Smooth muscle cell (in vitro differentiated cells): ENCODE measurements around the gene SERINC1. TPM values are rescaled to one million over a fixed set of nuclear protein-coding genes. Genes with fewer than 3 reads are reported as not detected.
"Not testable (repeated sequence)": the region's sequence is repeated elsewhere in the genome, so short reads cannot be mapped to it uniquely, and the experiment has no call there.

Source experiments
- DNase-seq: peaks from one replicate; lab custom pipeline; 2025; ENCODE audit not compliant: unreplicated experiment; lab: John Stamatoyannopoulos, UW
- H2AFZ ChIP-seq: fragments of 200-600 bp; sonication (generic); 2 replicates; pipeline ENCODE4 v1.6.0; 2016; ENCODE audit warnings: antibody characterized with exemption, low read depth, mild to moderate bottlenecking
- H3F3A ChIP-seq: fragments of 200-600 bp; sonication (generic); 2 replicates; pipeline ENCODE4 v1.6.0; 2017; ENCODE audit warnings: antibody characterized with exemption, low read depth
- H3K27ac ChIP-seq: fragments of 200-600 bp; sonication (generic); 2 replicates; pipeline ENCODE4 v1.5.1; 2016; ENCODE audit warnings: low read depth, mild to moderate bottlenecking
- H3K27me3 ChIP-seq: fragments of 200-600 bp; sonication (generic); 2 replicates; pipeline ENCODE4 v1.6.1; 2016; ENCODE audit warnings: low read depth, mild to moderate bottlenecking
- H3K36me3 ChIP-seq: fragments of 200-600 bp; sonication (generic); 2 replicates; pipeline ENCODE4 v1.5.1; 2016; ENCODE audit warnings: low read depth
- H3K4me1 ChIP-seq: fragments of 200-600 bp; sonication (generic); 2 replicates; pipeline ENCODE4 v1.5.1; 2016; ENCODE audit warnings: low read depth
- H3K4me2 ChIP-seq: fragments of 200-600 bp; sonication (generic); 2 replicates; pipeline ENCODE4 v1.6.0; 2016; ENCODE audit warnings: mild to moderate bottlenecking
- H3K4me3 ChIP-seq: fragments of 200-600 bp; sonication (generic); 2 replicates; pipeline ENCODE4 v1.5.1; 2016; ENCODE audit warnings: mild to moderate bottlenecking
- H3K79me2 ChIP-seq: fragments of 200-600 bp; sonication (generic); 2 replicates; pipeline ENCODE4 v1.6.0; 2016; ENCODE audit warnings: low read depth, mild to moderate bottlenecking
- H3K9ac ChIP-seq: fragments of 200-600 bp; sonication (generic); 2 replicates; pipeline ENCODE4 v1.6.0; 2016; ENCODE audit warnings: low read depth
- H3K9me3 ChIP-seq: fragments of 200-600 bp; sonication (generic); replicated peaks from 2 replicates; pipeline ENCODE4 v1.5.1; 2016; ENCODE audit warnings: low read depth
- H4K20me1 ChIP-seq: fragments of 200-600 bp; sonication (generic); 2 replicates; pipeline ENCODE4 v1.6.0; 2016; ENCODE audit warnings: low read depth
- WGBS: methylation state at CpG from one replicate; pipeline ENCODE4 v1.1.7; 2016; ENCODE audit warnings: low lambda C conversion rate; 5-methylcytosine and 5-hydroxymethylcytosine counted together
- polyA plus RNA-seq: library from polyadenylated mRNA; unstranded; fragments of >200 nt; fragmentation: Nextera tagmentation; extraction: Ambion mirVana; gene quantifications from 2 replicates; pipeline ENCODE4 v1.2.1, GENCODE V29; 2016
- total RNA-seq: library from RNA; depleted of rRNA; stranded (reverse); fragments of >200 nt; gene quantifications from 2 replicates; pipeline ENCODE4 v1.2.3, GENCODE V29; 2014
- TF ChIP-seq, protein P1 (sequence below): fragments of 200-600 bp; sonication (generic); IDR thresholded peaks from 2 replicates; pipeline ENCODE4 v1.5.1; 2017; ENCODE audit warnings: borderline replicate concordance, mild to moderate bottlenecking, antibody characterized with exemption; ENCODE audit not compliant: insufficient read depth, poor library complexity, severe bottlenecking

Gene SERINC1
- total and polyA plus RNA-seq, 2 experiments from 2014 or later: 144 to 233 TPM

DNA sequence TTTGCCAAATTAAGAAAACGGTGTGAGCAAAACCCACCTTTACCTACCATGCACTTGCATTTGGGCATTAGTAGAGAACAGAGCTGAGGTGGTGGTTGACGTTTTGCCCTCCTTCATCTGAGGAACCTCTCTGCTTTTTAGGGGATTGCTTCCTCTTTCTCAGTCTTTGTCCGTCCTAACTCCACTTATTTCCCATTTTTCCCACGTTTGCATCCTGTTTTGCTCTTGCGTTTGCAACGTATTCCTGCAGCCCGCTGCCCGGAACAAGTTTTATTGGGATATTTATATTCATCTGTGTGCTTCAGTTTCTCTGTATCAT, 374 bp upstream of the SERINC1 start:
- peaks cover 46% of the 10 kb centered on the region for H3K79me2 ChIP-seq
- H3F3A ChIP-seq: no peaks in the 10 kb centered on the region
- peak overlapping the region; percentile 95 for H2AFZ ChIP-seq
- H4K20me1 ChIP-seq: peaks cover 40% of the 10 kb centered on the region
- peak overlapping the region; percentile 88 for H3K9ac ChIP-seq
- peak overlapping the region; percentile 83 for H3K27ac ChIP-seq
- no peak for DNase-seq
- H3K36me3 ChIP-seq: no peaks in the 10 kb centered on the region
- peak overlapping the region; percentile 76 for H3K4me3 ChIP-seq
- TF ChIP-seq, protein P1, sequence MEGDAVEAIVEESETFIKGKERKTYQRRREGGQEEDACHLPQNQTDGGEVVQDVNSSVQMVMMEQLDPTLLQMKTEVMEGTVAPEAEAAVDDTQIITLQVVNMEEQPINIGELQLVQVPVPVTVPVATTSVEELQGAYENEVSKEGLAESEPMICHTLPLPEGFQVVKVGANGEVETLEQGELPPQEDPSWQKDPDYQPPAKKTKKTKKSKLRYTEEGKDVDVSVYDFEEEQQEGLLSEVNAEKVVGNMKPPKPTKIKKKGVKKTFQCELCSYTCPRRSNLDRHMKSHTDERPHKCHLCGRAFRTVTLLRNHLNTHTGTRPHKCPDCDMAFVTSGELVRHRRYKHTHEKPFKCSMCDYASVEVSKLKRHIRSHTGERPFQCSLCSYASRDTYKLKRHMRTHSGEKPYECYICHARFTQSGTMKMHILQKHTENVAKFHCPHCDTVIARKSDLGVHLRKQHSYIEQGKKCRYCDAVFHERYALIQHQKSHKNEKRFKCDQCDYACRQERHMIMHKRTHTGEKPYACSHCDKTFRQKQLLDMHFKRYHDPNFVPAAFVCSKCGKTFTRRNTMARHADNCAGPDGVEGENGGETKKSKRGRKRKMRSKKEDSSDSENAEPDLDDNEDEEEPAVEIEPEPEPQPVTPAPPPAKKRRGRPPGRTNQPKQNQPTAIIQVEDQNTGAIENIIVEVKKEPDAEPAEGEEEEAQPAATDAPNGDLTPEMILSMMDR: no peak
- H3K27me3 ChIP-seq: no peaks in the 10 kb centered on the region
- H3K4me1 ChIP-seq: peaks cover 17% of the 10 kb centered on the region
- H3K4me2 ChIP-seq: peak overlapping the region; percentile 91
- 8% methylated on average over 8 of the region's 8 CpGs for WGBS
- H3K9me3 ChIP-seq: no peaks in the 10 kb centered on the region

DNA sequence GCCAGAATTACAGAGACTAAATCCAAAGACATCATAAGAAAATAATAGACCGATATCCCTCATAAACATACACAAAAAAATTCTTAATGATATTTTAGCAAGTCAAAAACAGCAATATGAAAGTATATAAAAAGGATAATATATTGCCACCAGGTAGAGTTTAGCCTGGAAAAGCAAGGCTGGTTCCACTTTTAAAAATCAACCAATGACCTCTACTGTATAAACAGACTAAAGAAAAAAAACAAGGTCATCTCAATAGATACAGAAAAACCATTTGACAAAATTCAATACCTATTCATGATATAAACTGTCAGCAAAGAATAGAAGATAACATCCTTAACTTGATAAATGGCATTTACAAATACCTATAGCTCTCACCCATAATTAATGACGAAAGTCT, 9.7 kb downstream of the SERINC1 start:
- Histone ChIP-seq H3F3A (peaks cover 4% of the 10 kb centered on the region), H3K27ac (no peak overlapping the region), H3K9me3 (no peaks in the 10 kb centered on the region), H3K4me1 (peaks cover 6% of the 10 kb centered on the region), H3K36me3 (peaks cover 6% of the 10 kb centered on the region), H3K9ac (no peak overlapping the region), H3K4me3 (no peak overlapping the region), H4K20me1 (peaks cover 99% of the 10 kb centered on the region), H3K4me2 (peak overlapping the region; percentile 41), H2AFZ (no peak overlapping the region), H3K27me3 (no peaks in the 10 kb centered on the region), H3K79me2 (peaks cover 100% of the 10 kb centered on the region)
- TF ChIP-seq, protein P1: no peak
- DNase-seq: no peak
- 93% methylated on average over 2 of the region's 2 CpGs for WGBS

DNA sequence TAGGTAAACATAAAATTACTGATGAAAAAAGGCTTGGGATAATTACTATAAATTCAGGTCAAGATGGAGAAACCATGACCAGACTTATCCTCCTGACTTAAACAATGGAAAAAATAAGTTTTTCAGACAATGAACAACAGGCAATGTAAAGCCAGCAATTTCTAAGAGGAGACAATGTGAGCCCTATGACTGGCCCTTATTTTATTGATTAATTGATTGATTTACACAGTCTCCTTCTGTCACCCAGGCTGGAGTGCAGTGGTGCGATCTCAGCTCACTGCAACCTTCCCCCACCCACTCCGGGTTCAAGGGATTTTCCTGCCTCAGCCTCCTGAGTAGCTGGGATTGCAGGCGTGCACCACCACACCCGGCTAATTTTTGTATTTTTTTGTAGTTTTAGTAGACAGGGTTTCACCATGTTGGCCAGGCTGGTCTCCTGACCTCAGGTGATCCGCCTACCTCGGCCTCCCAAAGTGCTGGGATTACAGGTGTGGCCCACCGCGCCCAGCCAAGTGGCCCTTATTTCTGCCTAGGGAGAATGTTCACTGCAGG, 11.7 kb downstream of the SERINC1 start:
- WGBS: 95% methylated on average over 8 of the region's 8 CpGs
- H3K4me3 ChIP-seq, H3K4me1 ChIP-seq, H3K9ac ChIP-seq, H3K9me3 ChIP-seq, H3F3A ChIP-seq, H3K27me3 ChIP-seq, DNase-seq, H2AFZ ChIP-seq: not testable (repeated sequence)
- H3K4me2 ChIP-seq: peak overlapping the region; percentile 8
- peak overlapping the region; percentile 62 for H3K27ac ChIP-seq
- peaks cover 87% of the 10 kb centered on the region for H3K79me2 ChIP-seq
- H3K36me3 ChIP-seq: peaks cover 14% of the 10 kb centered on the region
- H4K20me1 ChIP-seq: peaks cover 99% of the 10 kb centered on the region

DNA sequence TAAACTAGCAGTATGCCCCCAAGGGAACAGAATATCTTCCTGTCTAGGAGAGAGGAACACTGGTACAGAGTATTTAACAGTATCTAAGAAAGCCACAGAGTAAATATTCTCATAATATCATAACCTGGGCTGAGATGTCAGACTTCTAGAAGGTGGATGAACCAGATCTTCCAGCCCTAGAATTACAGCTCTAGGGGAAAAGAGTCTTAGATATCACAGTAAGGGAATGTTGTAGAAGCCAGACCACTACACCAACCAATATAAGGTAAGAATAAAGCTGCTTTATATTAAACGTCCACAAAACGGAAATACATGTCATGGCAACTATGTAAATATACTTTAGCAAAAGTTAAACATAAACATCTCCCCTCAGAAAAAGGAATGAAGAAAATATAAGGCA, 12.4 kb downstream of the SERINC1 start:
- H3K9ac ChIP-seq: peak overlapping the region; percentile 32
- H3K4me1 ChIP-seq: peaks cover 6% of the 10 kb centered on the region
- no peak for DNase-seq
- H3K36me3 ChIP-seq: peaks cover 14% of the 10 kb centered on the region
- H3K79me2 ChIP-seq: peaks cover 82% of the 10 kb centered on the region
- peaks cover 4% of the 10 kb centered on the region for H3F3A ChIP-seq
- H3K4me3 ChIP-seq: no peak overlapping the region
- H4K20me1 ChIP-seq: peaks cover 99% of the 10 kb centered on the region
- no peak overlapping the region for H2AFZ ChIP-seq
- H3K4me2 ChIP-seq: peak overlapping the region; percentile 8
- H3K9me3 ChIP-seq: no peaks in the 10 kb centered on the region
- WGBS: 85% methylated on average over 2 of the region's 2 CpGs
- H3K27ac ChIP-seq: peak overlapping the region; percentile 62
- H3K27me3 ChIP-seq: no peaks in the 10 kb centered on the region
- TF ChIP-seq, protein P1: no peak
